ENCODE results near the gene SUCNR1.

Gene SUCNR1

DNA sequence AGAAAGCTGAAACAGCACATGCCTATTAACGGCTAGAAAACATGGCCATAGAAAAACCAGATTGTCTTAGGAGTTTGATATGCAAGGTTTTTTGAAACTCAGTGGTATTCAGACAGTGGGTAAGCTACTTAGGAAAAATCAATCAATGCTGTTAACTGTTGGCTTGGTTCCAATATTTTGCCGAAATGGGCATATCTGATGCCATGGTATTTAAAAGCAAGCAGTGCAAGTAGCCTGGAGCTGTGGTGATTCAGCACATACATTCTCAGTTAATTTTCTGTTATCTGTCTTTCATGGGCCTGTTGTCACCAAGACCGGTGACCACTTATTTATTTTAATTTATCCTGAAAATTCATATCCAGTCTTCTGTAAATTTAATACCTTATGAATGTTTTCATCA lies 17.3 kb upstream of the SUCNR1 start:
- TF ChIP-seq, protein P1, sequence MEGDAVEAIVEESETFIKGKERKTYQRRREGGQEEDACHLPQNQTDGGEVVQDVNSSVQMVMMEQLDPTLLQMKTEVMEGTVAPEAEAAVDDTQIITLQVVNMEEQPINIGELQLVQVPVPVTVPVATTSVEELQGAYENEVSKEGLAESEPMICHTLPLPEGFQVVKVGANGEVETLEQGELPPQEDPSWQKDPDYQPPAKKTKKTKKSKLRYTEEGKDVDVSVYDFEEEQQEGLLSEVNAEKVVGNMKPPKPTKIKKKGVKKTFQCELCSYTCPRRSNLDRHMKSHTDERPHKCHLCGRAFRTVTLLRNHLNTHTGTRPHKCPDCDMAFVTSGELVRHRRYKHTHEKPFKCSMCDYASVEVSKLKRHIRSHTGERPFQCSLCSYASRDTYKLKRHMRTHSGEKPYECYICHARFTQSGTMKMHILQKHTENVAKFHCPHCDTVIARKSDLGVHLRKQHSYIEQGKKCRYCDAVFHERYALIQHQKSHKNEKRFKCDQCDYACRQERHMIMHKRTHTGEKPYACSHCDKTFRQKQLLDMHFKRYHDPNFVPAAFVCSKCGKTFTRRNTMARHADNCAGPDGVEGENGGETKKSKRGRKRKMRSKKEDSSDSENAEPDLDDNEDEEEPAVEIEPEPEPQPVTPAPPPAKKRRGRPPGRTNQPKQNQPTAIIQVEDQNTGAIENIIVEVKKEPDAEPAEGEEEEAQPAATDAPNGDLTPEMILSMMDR (IDR thresholded peaks at IDR 0.05) = no peak
- no peak for DNase-seq
- H3K4me1 Mint-ChIP-seq = no peaks in the 10 kb centered on the region
- no peak overlapping the region for H3K27ac Mint-ChIP-seq
- no peaks in the 10 kb centered on the region for H3K27me3 Mint-ChIP-seq (ENCODE audit: low read depth, poor library complexity)
- H3K36me3 Mint-ChIP-seq (ENCODE audit: low read depth) = no peaks in the 10 kb centered on the region
- H3K4me3 Mint-ChIP-seq = no peak overlapping the region
- H3K9me3 Mint-ChIP-seq = peaks cover 5% of the 10 kb centered on the region

DNA sequence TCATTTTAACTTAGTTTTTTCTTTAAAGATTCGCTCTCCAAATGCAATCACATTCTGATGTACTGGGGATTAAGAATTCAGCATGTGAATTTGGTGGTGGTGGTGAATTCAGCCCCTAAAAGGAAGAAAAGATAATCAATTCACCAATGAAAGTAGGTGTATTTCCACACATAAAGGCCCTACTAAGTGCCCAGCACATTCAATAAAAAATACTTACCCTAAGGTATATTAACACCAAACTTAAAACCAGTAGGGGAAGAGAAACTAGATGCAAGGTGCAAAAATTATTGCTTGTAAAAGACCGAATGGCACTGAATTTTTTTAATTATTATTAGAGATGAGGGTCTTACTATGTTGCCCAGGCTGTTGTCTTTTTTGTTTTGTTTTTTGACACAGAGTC lies 16.8 kb upstream of the SUCNR1 start:
- no peak overlapping the region for H3K27ac Mint-ChIP-seq
- no peaks in the 10 kb centered on the region for H3K27me3 Mint-ChIP-seq (ENCODE audit: low read depth, poor library complexity)
- H3K4me1 Mint-ChIP-seq = no peaks in the 10 kb centered on the region
- no peaks in the 10 kb centered on the region for H3K9me3 Mint-ChIP-seq
- no peak overlapping the region for H3K4me3 Mint-ChIP-seq
- no peak for DNase-seq
- TF ChIP-seq, protein P1 (IDR thresholded peaks at IDR 0.05) = no peak
- no peaks in the 10 kb centered on the region for H3K36me3 Mint-ChIP-seq (ENCODE audit: low read depth)

DNA sequence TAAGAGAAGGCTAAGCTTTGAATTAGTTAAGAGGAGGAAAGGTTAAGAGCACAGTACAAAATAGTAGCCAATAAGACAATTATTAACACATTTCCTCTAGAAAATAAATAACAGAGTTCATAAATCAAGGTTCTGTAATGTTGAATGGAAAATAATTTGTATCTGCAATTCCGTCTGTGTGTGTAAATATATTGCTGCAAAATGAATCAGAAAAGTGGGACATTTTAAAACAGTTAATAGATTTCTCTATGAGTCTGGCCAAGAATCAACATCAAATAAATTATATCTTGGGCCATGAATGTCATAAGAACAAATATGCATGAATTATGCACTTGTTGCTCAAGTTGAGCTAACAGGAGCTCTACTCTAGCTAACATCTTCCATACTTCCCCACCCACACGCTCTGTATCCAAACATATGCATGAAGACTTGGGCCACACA lies 14.2 kb upstream of the SUCNR1 start:
- no peak for DNase-seq

DNA sequence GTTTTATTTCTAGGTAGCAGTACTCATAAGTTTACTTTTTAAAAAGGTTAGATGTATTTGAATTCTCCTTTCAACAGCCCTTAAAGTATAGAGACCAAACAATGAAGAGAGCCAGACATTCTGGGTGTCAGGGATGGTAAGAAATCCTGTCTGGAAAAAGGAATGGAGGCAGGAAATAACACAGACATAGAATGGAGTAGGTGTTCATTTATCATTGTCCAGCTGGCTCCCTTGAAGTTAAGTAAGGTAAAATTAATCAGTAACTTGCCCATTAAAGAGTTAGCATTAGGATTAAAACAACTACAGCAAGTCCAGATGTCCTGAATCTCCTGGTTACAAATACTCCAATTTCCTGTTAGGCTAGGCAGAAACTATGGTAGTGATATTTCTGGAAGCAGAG lies 13.5 kb upstream of the SUCNR1 start:
- Mint-ChIP-seq H3K27me3 (ENCODE audit: low read depth, poor library complexity) (no peaks in the 10 kb centered on the region), H3K27ac (no peak overlapping the region), H3K9me3 (no peaks in the 10 kb centered on the region), H3K4me3 (no peak overlapping the region), H3K36me3 (ENCODE audit: low read depth) (no peaks in the 10 kb centered on the region), H3K4me1 (no peaks in the 10 kb centered on the region)
- TF ChIP-seq, protein P1 (IDR thresholded peaks at IDR 0.05) = no peak
- DNase-seq = no peak

More for the DNA sequence above, 14.2 kb upstream of the SUCNR1 start:
- Mint-ChIP-seq H3K27ac (no peak overlapping the region), H3K4me1 (no peaks in the 10 kb centered on the region), H3K4me3 (no peak overlapping the region), H3K36me3 (ENCODE audit: low read depth) (no peaks in the 10 kb centered on the region), H3K9me3 (no peaks in the 10 kb centered on the region), H3K27me3 (ENCODE audit: low read depth, poor library complexity) (no peaks in the 10 kb centered on the region)
- TF ChIP-seq, protein P1 (IDR thresholded peaks at IDR 0.05) = no peak

DNA sequence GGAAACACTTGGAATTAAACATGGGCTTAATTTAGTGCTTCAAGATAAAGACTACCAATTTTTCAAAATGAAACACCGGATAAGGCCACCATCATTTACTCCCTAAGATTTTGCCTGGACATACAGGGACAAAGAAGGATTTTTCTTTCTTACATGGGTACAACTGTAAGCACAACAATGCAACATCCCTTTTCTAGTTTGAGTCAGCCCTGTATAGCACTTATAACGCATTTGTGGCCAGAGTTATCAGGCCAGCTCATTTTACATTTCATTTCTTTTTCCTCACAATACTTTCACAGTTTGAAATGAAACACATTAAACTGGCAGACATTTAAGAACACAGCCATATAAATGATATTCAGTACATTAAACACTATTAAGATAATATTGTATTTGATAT lies 9.8 kb upstream of the SUCNR1 start:
- H3K4me1 Mint-ChIP-seq = peaks cover 11% of the 10 kb centered on the region
- TF ChIP-seq, protein P1 (IDR thresholded peaks at IDR 0.05) = no peak
- H3K36me3 Mint-ChIP-seq (ENCODE audit: low read depth) = no peaks in the 10 kb centered on the region
- H3K27ac Mint-ChIP-seq = no peak overlapping the region
- H3K27me3 Mint-ChIP-seq (ENCODE audit: low read depth, poor library complexity) = no peaks in the 10 kb centered on the region
- no peak for DNase-seq
- no peaks in the 10 kb centered on the region for H3K9me3 Mint-ChIP-seq
- H3K4me3 Mint-ChIP-seq = no peak overlapping the region

DNA sequence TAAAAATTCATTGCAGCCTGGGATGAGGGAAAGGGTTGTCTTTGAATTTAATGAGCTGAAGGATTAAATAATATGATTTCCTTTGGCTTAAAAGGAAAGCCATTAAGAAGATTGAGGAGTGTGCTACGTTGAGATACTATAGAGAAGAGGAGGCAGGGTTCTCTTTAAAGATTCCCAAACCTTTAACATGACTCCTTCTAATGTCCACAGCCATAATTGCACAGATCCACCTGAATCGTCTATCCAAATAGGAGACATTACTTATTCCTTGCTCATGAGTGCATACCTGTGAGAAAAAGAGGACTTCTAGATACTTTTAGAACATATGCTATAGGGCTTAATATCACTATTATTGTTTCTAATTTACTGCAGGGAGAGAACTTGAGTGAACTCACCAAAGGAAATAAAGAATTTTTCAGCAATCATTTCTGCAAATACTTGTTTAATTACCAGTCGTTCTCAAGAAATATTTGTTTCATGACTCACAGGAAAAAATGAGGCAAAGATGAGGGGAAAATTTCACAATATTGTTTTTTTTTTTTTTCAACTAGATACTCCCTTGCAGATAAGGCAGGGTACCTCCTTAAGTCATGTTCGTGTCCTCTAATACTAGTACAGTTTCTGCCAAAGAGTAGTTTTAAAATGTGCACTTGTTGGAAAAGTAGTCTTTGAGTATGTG lies 8.9 kb upstream of the SUCNR1 start:
- no peaks in the 10 kb centered on the region for H3K9me3 Mint-ChIP-seq
- DNase-seq = no peak
- TF ChIP-seq, protein P1 (IDR thresholded peaks at IDR 0.05) = no peak
- H3K27me3 Mint-ChIP-seq (ENCODE audit: low read depth, poor library complexity) = no peaks in the 10 kb centered on the region
- H3K27ac Mint-ChIP-seq = no peak overlapping the region
- no peak overlapping the region for H3K4me3 Mint-ChIP-seq
- no peaks in the 10 kb centered on the region for H3K36me3 Mint-ChIP-seq (ENCODE audit: low read depth)
- H3K4me1 Mint-ChIP-seq = peaks cover 20% of the 10 kb centered on the region

All from nephron progenitor cell (in vitro differentiated cells).